GM12891 (cell line): ENCODE data around the gene DGCR8.

Experiments used
- POLR2AphosphoS5 ChIP-seq: IDR thresholded peaks from 2 replicates; pipeline ENCODE4 v1.6.1; 2011; ENCODE audit warnings: low read depth, low read length, control low read depth
- TAF1 ChIP-seq: IDR thresholded peaks from 2 replicates; pipeline ENCODE4 v1.6.1; 2011; ENCODE audit warnings: low read depth, low read length, control low read depth

DNA sequence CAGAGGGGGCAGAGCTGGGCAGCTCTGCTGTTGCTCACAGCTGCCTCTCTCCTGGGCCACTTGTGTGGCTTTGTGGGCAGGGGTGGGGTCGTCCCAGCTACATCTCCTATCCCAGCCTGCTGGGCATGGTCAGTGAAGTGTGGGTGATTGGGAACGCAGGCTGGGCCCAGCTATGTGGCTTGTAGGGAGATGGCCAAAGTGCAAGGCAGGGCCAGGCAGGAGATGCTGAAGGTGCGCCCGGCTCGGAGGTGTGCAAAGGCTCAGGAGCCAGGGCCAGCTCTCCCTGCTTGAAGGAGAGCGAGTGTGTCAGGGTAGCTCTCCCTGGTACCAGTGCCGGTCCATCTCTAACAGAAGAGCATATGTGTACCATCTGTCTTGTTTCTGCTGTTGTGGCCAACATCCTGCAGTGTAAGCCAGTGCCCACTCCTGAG lies 27.4 kb downstream of the DGCR8 start:
- no peak for TF ChIP-seq TAF1
- TF ChIP-seq POLR2AphosphoS5: no peak
